ENCODE data around the gene OR8D2.

DNA sequence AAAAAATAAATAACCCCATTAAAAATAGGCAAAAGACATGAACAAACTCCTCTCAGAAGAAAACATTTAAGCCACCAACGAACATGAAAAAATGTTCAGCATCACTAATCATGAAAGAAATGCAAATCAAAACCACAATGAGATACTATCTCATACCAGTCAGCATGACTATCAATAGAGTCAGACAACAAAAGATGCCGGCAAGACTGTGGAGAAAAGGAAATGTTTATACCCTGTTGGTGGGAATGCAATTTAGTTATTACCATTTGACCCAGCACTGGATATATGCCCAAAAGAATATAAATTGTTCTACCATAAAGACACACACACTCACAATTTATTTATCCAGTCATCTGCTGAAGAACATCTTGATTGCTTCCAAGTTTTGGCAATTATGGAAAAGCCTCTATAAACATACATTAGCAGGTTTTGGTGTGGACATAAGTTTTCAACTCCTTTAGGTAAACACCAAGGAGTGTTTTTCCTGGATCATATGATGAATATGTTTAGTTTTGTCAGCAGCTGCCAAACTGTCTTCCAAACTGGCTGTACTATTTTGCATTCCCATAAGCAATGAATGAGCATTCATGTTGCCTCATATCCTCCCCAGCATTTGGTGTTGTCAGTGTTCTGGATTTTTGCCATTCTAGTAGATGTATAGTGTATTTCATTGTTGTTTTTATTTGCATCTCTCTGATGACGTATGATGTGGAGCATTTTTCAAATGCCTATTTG, 34.2 kb downstream of the OR8D2 start:
- TF ChIP-seq POLR2AphosphoS5 (IDR thresholded peaks at IDR 0.05) (no peak), POLR2A (IDR thresholded peaks at IDR 0.05) (no peak)
- TF ChIP-seq, protein P1, sequence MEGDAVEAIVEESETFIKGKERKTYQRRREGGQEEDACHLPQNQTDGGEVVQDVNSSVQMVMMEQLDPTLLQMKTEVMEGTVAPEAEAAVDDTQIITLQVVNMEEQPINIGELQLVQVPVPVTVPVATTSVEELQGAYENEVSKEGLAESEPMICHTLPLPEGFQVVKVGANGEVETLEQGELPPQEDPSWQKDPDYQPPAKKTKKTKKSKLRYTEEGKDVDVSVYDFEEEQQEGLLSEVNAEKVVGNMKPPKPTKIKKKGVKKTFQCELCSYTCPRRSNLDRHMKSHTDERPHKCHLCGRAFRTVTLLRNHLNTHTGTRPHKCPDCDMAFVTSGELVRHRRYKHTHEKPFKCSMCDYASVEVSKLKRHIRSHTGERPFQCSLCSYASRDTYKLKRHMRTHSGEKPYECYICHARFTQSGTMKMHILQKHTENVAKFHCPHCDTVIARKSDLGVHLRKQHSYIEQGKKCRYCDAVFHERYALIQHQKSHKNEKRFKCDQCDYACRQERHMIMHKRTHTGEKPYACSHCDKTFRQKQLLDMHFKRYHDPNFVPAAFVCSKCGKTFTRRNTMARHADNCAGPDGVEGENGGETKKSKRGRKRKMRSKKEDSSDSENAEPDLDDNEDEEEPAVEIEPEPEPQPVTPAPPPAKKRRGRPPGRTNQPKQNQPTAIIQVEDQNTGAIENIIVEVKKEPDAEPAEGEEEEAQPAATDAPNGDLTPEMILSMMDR (IDR thresholded peaks at IDR 0.05): no peak
